ENCODE results near the gene CDKN2C.
"Not testable (repeated sequence)": the region's sequence is repeated elsewhere in the genome, so short reads cannot be mapped to it uniquely, and the experiment has no call there.

The CDKN2C gene

DNA sequence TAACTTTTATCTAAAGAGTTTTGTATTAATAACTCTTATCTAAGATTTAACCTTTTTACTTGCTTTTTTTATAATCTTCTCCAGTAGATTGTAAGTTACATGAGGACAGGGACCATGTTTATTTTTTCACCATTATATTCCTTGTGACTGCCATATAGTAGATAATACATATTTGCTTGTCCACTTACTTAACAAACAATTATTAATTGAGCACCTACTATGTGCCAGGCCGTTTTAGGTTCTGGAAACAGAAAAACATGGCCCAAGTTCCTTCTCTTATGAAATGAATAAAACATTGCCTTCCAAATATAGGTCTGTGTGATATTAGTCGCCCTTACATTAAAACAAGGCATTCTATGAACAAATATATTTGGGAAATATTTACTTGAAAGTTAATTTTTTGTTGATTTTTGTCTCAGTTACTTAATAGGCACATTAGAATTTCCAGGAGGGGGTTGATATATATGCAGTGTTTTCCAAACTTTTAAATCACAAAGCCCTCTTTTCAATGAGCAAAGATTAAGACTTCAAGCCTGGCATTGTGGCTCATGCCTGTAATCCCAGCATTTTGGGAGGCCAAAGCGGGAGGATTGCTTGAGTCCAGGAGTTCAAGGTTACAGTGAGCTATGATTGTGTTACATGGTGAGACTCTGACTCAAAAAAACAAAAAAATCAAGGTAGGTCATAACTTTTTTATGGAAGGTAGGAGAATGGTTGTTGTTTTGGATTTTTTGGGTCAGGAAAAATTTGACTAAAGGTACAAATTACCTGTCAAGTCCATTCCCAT is 22.7 kb downstream of the CDKN2C start:
- Histone ChIP-seq H3K9me3 (no peaks in the 10 kb centered on the region), H3K36me3 (no peaks in the 10 kb centered on the region), H3K4me3 (ENCODE audit: low read depth, low read length) (no peak overlapping the region), H3K27me3 (no peaks in the 10 kb centered on the region), H3K4me1 (no peaks in the 10 kb centered on the region)
- no peak for DNase-seq
- TF ChIP-seq, protein P1, sequence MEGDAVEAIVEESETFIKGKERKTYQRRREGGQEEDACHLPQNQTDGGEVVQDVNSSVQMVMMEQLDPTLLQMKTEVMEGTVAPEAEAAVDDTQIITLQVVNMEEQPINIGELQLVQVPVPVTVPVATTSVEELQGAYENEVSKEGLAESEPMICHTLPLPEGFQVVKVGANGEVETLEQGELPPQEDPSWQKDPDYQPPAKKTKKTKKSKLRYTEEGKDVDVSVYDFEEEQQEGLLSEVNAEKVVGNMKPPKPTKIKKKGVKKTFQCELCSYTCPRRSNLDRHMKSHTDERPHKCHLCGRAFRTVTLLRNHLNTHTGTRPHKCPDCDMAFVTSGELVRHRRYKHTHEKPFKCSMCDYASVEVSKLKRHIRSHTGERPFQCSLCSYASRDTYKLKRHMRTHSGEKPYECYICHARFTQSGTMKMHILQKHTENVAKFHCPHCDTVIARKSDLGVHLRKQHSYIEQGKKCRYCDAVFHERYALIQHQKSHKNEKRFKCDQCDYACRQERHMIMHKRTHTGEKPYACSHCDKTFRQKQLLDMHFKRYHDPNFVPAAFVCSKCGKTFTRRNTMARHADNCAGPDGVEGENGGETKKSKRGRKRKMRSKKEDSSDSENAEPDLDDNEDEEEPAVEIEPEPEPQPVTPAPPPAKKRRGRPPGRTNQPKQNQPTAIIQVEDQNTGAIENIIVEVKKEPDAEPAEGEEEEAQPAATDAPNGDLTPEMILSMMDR (IDR thresholded peaks at IDR 0.05; ENCODE audit: low read depth, low read length) = no peak

DNA sequence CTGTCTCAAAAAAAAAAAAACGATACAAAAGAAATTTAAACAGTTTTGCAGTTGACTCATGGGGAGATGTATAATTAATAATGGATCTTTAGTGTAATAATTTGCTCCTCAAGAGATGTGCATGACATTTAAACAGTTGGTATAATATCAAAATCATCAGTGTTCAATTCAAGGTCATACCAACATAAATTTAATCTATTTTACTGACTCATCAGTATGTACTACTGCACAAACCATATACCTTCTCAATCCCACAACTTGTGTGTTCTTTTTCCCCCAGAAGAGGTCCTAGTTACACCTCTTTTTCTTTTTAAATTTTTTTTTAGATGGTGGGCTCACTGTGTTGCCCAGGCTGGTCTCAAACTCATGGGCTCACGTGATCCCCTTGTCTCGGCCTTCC is 23.6 kb downstream of the CDKN2C start:
- DNase-seq = no peak
- no peaks in the 10 kb centered on the region for H3K27me3 ChIP-seq
- H3K4me3 ChIP-seq (ENCODE audit: low read depth, low read length) = no peak overlapping the region
- no peaks in the 10 kb centered on the region for H3K4me1 ChIP-seq
- TF ChIP-seq, protein P1 (IDR thresholded peaks at IDR 0.05; ENCODE audit: low read depth, low read length) = no peak
- no peaks in the 10 kb centered on the region for H3K36me3 ChIP-seq
- no peaks in the 10 kb centered on the region for H3K9me3 ChIP-seq

DNA sequence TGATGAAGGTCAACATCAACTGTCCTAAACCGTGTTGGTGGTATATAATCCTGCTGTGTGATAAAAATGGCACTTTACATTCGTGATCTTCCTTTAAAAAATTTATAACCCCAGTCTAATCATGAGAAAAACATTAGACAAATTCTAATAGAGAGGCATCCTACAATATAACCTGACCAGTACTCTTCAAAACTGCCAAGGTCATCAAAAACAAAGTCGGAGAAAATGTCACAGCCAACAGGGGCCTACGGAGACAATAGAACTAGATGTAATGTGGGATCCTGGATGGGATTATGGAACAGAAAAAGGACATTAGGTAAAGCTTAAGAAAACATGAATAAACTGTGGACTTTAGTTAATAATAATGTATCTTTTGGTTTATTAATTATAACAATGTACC is 25.0 kb downstream of the CDKN2C start:
- no peaks in the 10 kb centered on the region for H3K36me3 ChIP-seq
- DNase-seq = no peak
- H3K4me3 ChIP-seq (ENCODE audit: low read depth, low read length) = no peak overlapping the region
- H3K4me1 ChIP-seq = no peaks in the 10 kb centered on the region
- TF ChIP-seq, protein P1 (IDR thresholded peaks at IDR 0.05; ENCODE audit: low read depth, low read length) = no peak
- H3K27me3 ChIP-seq = no peaks in the 10 kb centered on the region
- H3K9me3 ChIP-seq = no peaks in the 10 kb centered on the region

DNA sequence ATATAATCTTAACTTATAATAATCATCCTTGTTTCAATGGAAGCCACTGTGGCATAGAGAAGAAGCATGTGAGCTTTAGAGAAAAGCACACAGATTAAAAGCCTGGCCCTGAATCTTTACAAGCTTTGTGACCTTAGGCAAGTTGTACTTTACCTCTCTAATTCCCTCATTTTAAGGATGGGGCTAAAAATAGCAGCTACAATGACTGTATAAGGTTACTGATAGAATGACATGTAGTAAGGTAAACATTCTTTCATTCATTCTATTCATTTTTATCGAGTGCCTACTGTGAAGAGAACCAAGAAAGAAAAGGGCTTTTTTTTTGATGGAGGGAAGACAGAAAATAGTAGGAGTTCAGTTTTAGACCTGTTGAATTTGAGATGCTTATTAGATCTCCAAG is 25.6 kb downstream of the CDKN2C start:
- TF ChIP-seq, protein P1 (IDR thresholded peaks at IDR 0.05; ENCODE audit: low read depth, low read length) = no peak
- H3K4me1 ChIP-seq = no peaks in the 10 kb centered on the region
- no peak for DNase-seq
- no peak overlapping the region for H3K4me3 ChIP-seq (ENCODE audit: low read depth, low read length)
- H3K27me3 ChIP-seq = no peaks in the 10 kb centered on the region
- no peaks in the 10 kb centered on the region for H3K36me3 ChIP-seq
- H3K9me3 ChIP-seq = no peaks in the 10 kb centered on the region

DNA sequence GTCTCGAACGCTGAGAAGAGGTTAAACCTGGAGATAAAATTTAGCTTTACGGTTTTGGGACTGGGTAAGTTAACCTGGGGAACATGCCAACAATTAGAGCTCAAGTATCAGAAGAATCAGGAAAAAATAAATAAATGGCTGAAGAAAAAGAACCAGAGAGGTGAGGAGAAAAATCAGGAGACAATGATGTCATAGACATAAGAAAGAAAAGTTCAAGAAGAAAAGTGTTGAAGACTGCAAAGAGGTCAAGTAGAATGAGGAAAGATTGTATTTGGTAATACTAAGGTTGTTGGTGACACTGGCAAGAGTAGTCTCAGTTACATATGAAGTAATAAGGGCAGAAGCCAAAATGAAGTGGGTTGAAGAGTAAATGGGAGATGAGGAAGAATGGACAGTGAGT is 26.0 kb downstream of the CDKN2C start:
- Histone ChIP-seq H3K36me3 (no peaks in the 10 kb centered on the region), H3K4me1 (no peaks in the 10 kb centered on the region), H3K9me3 (no peaks in the 10 kb centered on the region), H3K4me3 (ENCODE audit: low read depth, low read length) (no peak overlapping the region), H3K27me3 (no peaks in the 10 kb centered on the region)
- TF ChIP-seq, protein P1 (IDR thresholded peaks at IDR 0.05; ENCODE audit: low read depth, low read length) = no peak
- no peak for DNase-seq

DNA sequence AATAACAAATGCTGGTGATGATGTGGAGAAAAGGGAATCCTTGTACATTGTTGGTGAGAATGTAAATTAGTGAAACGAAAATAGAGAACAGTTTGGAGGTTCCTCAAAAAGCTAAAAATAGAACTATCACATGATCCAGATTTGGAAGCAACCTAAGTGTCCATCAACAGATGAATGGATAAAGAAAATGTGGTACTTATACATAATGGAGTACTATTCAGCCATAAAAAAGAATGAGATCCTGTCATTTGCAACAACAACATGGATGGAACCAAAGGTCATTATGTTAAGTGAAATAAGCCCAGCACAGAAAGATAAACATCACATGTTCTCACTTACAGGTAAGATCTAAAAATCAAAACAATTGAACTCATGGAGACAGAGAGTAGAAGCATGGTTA is 29.3 kb downstream of the CDKN2C start:
- H3K4me1 ChIP-seq; H3K9me3 ChIP-seq; H3K36me3 ChIP-seq; H3K27me3 ChIP-seq; DNase-seq; H3K4me3 ChIP-seq (ENCODE audit: low read depth, low read length): not testable (repeated sequence)

Measured in BE2C (cell line).